Measurements from ENCODE around the gene DCUN1D5.

DCUN1D5 gene

DNA sequence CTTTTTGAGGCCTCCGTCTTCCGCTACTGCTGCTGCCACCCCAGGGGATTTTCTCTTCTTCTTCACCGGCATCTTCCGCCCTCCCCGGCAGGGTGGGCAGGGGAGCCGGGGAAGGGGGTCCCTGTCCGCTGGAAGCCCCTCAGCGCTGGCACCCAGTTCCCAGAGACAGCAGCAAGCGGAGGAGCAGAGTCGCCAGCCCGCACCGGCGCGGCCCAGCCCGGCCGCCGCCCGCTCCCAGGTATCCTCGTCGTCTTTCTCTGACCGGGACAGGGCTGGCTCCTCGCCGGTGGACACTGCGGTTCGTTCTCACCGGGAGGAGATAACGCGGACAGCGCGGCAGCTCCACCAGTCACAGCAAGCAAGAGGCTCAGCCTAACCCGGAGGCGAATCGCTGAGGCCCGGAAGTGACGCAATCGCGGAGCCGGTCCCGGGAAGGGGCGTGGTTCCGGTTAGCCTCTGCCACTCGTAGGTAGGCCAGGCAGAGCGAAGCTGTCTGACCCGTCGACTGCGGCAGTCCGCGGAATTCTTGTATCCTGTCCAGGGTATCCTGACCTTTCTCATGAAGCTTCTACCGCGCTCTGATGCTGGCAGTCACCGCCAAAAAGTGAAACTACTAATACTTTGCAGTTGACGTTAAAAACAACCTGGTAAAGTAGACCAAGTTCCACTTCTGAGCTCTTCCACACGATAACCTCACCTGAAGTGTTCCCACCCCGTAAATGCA, at the start of gene DCUN1D5:
DCUN1D5 (minus strand) TSS at position 360 of the 724 bp plus-strand sequence; CDS start at position 72, 288 bp downstream.
- peak; percentile 99 for FAIRE-seq

DNA sequence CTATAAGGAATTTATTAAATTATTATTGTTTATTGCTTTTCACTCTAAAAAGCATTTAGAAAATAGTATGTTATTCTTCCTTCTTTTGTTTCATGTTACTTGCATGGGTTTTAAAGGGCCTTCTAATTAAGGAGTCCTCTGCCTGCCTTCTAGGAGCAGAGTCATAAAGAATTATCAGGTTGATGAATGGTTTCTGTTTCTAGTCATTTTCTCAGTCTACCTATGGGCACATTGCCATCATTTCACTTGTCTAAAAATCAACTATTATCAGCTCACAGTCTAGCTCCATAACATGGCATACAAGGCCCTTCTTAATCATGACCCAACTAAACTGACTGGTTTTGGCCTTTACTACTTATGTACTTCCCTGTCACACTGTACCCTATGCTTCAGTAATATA, 33.5 kb upstream of the DCUN1D5 start:
- FAIRE-seq, result no peak

More for the DNA sequence above, at the start of gene DCUN1D5:
- peak; percentile 99 for DNase-seq (ENCODE audit: insufficient read length, low spot score)

DNA sequence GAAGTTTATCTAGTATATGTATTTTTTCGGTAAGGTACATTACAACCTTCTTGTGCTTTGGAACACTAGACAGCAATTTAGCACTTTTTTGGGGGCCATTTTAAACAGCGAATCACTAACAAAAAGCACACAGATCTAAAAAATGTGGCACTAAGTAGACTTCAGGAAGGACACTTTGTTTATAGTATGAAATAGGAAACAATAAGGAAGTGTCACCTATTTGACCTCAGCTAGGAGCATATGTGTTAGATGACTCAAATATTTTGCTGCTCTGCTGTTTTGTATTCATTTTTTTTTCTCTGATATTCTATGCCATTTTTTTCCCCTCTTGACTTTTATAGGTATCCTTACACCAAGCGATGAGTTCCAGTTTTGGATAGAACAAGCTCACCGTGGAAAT, 22.9 kb upstream of the DCUN1D5 start:
- DNase-seq (ENCODE audit: insufficient read length, low spot score) (no peak), FAIRE-seq (peak; percentile 44)

More for the DNA sequence above, 33.5 kb upstream of the DCUN1D5 start:
- DNase-seq (ENCODE audit: insufficient read length, low spot score), result no peak

DNA sequence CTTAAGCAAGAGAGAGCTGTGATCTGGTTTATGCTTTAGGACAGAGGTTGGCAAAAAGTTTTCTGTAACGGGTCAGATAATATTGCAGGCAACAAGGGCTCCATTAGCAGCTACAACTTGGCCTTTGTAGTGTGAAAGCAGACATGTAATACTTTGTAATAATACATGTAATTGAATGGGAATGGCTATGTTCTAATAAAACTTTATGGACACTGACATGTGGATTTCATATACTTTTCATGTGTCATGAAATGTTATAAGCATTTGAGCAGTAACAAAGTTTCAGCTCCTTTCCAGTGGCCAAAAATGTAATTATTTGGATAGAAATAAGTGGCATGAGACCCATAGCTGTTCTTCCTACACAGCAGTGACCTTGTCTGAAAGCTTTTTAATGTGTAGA, 20.4 kb upstream of the DCUN1D5 start:
- no peak for DNase-seq (ENCODE audit: insufficient read length, low spot score)
- no peak for FAIRE-seq

DNA sequence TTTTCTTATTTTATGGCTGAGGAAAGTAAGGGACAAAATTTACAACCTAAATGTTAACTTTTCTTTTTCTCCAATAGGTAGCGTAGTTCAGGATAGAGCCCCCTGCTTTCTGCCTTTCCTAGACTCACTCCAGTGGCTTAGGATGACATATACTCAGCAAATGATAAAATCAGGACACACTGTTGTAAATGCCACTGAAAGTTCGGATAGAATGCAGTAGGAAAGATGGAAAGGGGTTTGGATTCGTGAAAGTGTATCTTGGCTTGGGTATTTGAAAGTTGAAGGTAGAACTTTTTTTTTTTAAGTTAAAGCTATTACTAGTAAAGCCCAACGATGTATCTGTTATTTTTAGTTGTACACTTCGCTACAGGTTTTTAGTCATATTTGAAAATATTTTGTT, 19.4 kb upstream of the DCUN1D5 start:
- FAIRE-seq, result no peak
- no peak for DNase-seq (ENCODE audit: insufficient read length, low spot score)

DNA sequence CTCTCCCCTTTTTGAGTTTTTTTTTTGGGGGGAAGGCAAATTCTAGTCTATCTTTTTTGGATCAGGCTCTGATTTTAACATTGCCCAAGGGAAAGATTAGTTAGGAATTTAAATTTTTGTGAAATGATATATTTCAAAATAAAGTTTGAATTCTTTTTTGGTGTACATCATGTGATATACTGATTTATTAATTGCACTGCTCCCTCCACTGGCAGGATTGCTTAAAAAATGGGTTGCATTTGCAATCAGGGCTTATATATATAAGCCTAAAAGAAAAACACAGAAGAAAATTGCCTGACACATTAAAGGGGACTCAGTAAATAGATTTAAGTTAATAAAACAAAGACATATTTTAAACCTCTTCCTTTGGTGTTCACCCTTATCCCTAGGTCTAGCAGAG, 18.4 kb upstream of the DCUN1D5 start:
- FAIRE-seq (no peak), DNase-seq (ENCODE audit: insufficient read length, low spot score) (no peak)

DNA sequence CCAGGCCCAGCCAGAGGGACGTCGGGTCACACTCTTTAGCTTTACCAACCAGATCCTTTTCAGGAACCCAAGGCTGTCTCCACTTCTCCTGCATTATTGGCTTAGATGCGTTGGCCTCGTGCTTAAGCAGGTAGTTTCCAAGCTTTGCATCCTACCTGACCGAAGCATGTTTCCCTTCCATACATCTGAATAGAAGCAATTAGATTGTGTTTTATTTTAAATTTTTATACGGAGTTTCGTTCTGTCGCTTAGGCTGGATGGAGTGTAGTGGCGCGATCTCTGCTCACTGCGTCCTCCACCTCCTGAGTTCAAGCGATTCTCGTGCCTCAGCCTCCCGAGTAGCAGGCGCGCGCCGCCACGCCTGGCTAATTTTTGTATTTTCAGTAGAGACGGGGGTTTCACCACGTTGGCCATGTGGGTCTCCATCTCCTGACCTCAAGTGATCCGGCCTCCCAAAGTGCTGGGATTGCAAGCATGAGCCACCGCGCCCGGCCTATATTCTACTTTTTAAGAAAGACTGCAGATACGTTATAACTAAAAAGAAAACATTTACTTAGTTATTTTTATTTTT, 17.9 kb upstream of the DCUN1D5 start:
- DNase-seq (ENCODE audit: insufficient read length, low spot score) (no peak), FAIRE-seq (peak; percentile 97)

DNA sequence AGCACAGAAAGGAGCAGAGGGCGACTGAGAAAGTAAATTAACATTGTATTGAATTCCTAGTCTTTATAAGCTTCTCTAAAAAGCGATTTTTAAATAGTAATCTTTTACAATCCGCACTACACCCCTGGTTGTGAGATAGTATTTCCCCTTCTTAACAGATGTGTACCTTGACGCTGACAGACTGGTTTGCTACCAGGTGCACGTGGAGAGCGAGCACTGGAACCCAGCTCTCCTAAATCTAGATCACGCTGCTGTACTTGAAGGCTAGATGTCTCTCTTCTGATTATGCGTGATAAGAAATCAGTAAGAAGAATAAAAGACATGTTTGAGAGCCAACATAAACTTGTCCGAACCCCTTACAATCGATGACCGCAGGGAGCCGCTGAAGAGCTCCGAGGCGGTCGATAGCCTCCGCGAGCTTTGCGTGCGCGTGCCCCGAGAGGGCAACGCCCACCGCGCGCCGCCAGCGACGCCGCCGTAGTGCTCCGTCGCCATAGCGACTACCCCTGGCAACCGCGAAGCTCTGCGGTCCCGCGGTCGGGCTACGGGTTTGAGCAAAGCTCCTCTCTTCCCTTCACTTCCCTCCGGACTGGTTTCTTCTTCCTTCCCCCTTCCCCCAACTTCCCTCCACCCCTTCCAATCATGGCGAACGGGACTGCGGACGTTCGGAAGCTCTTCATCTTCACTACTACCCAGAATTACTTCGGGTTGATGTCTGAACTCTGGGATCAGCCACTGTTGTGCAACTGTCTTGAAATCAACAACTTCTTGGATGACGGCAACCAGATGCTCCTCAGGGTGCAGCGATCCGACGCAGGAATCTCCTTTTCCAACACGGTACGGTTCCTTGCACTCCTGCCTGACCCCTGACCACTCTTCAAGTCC, 17.2 kb upstream of the DCUN1D5 start, which contains the start of gene DYNC2H1:
DYNC2H1 (plus strand) TSS at position 494 of the 885 bp plus-strand sequence; CDS start at position 643, 149 bp downstream.
- peak; percentile 94 for DNase-seq (ENCODE audit: insufficient read length, low spot score)
- FAIRE-seq, result peak; percentile 96

DNA sequence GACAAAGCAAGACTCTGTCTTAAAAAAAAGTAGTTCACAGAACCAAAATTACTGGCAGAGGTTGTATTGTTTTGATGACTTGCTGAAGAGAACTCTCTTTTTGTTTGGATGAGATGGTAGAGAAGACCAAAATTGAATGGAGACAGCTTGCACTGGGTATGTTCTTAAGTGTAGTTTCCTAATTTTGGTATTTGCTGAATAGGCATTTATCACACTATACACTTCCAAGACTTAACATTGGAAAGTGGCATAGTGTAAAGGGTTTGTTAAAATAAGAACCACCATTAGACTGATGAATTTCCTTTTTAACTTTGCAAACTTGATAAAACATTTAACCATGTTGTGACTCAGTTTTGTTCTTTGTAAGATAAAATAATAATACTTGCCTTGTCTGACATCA, 5.3 kb upstream of the DCUN1D5 start:
- DNase-seq (ENCODE audit: insufficient read length, low spot score) (no peak), FAIRE-seq (no peak)

DNA sequence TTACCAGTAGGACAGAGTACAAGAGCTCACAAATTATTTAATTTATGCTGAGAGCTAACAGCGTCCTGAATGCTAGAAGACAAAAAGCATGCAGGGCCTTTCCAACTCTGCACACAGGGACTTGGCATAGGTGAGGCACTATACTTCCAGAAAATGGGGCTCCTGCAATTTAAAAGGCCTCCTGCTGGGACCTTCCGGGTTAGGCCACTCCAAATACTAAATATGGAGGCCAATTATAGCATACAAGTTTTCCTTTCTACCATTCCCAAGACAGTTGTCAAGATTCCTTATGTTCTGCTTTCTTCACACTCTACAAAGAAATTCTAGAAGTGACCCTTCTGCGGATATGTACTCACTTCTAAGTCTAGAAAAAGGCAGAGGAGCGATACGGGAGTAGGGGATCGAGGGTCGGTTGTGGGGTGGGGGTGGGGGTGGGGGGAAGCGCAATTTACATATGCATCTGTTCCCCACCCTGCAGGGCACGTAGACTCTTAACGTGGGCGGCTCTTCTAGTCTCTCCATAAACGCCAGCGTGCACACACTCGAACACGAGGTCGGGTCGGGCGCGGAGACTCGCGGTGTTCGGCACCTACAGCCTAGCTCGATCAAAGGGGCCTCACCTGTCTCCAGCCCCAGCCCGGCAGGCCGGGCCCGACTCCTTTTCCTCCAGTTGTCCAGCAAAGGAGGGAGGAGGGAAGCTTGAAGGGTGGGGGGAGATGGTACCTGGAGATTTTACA, 728 bp downstream of the DCUN1D5 start:
- peak; percentile 24 for DNase-seq (ENCODE audit: insufficient read length, low spot score)
- no peak for FAIRE-seq

DNA sequence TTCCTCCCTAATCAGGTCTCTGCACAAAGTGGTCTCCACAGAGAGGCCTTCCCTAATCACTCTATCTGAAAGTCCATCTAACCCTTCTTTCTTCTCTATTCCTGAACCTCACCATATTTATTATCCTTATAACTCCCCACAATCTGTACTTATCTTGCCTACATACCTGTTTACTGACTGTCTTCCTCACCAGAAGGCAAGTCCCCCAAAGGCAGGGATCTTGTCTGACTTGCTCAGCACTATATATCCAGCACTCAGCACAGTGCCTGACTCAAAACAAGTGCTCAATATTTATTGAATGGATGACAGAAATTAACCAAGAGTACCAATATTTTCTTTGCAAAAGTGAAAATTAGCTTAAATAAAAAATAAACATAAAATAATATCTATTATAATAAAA, 5.5 kb downstream of the DCUN1D5 start:
- FAIRE-seq, result no peak
- DNase-seq (ENCODE audit: insufficient read length, low spot score), result no peak

DNA sequence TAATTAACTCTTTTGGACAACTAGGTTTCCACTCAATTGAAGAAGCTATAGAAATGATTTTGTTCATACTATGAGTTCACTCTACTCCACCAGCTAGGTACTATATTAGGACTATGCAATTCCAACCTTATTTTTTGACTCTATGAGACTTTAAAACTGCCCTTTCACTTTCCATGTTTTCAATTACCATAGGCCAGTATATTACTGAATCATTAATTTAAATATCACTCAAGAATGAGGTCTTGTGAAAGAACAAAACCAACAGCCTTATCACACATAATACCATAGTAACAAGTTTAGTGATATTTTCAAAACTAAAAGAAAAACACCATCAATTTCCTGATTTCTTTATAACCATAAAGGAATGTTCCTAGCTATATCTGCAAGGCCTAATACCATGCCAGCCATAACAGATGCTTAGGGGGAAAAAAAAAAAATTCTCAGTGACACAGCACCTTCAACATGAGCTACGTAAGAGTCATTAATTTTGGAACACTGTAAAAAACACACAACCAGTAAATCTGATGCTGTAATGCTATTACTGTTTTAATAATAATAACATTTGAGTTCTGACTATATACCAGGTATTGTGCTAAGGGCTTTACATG, 6.1 kb downstream of the DCUN1D5 start:
- FAIRE-seq (no peak), DNase-seq (ENCODE audit: insufficient read length, low spot score) (no peak)

DNA sequence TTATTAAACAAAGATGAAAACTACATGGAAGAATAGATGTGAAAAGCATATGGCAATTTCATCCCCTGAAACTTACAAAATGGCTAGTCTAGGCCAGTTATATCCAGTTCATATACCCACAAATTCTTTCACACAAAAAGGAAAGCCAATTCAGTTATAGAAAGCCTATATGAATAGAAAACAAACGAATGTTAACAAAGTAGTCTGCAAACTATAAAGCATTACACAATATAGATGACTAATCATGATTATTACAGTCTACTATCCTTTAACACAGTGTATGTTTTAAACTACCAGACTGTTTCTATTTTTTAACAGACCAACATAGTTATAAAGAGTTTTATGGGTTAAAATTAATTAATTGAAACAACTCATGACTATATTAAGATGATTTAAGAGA, 12.1 kb downstream of the DCUN1D5 start:
- DNase-seq (ENCODE audit: insufficient read length, low spot score), result no peak

DNA sequence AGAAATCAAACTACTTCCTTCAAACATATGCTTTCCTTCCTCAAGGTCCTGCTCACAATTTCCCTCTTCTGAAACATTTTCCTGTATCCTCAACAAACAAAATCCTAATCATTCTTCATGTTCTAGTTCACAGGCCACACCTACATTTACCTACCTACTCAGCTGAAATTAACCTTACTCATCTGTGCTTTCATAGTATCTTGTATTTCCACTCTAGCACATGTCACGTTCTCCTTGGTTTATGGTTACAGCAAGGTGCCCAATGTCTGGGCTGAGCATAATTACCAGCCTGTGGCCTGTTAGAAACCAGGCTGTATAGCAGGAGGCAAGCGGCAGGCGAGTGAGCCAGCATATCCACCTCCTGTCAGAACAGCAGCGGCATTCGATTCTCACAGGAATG, 13.2 kb downstream of the DCUN1D5 start:
- DNase-seq (ENCODE audit: insufficient read length, low spot score) (no peak), FAIRE-seq (peak; percentile 74)

More for the DNA sequence above, 12.1 kb downstream of the DCUN1D5 start:
- no peak for FAIRE-seq

DNA sequence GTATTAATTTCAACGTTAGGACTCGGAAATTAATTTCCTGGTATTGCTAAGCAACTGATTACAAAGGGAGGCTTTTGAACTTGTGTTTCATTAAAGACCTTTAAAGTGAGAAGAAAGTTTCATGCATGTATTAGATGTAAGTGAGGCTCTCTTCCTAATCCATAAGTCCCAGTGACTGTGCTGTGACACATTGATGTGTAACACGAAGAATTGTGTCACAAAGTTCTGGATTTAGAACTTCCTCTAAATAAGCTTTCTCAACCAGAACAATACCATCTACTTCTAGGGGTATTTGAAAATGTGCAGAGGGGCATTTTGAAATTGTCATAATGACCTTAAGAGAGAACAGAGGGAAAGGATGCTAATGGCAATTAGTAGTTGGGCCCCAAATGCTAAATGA, 14.4 kb downstream of the DCUN1D5 start:
- DNase-seq (ENCODE audit: insufficient read length, low spot score) (no peak), FAIRE-seq (peak; percentile 20)

DNA sequence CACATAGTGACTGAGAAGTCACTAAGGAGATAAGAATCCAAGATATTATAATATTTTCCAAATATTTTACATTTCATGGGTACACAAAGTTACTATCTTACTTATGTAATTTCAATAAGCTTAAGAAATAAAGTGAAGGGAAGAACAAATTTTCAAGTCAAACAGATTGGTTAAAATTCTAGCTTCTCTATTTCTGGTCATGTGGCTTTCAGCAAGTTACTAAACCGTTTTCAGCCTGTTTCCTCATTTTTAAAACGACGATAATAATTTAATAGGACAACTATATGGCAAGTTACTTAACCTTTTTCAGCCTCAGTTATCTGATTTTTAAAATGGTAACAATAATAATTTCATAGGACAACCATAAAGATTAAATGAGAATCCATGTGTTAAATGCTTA, 15.6 kb downstream of the DCUN1D5 start:
- no peak for FAIRE-seq
- no peak for DNase-seq (ENCODE audit: insufficient read length, low spot score)

DNA sequence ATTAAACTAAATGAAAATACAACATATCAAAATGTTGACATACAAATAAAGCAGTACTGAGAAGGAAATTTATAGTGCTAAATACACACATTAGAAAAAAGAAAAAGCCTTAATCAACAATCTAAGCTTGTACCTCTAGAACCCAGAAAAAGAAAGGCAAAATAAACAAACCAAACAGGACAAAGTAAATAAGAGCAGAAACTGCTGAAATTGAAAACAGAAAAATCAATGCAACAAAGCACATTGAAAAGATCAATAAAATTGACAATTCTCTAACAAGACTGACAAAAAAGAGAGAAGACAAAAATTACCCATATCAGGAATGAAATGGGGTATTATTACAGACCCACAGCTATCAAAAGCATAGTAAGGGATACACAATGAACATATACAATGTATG, 21.0 kb downstream of the DCUN1D5 start:
- FAIRE-seq, result no peak
- no peak for DNase-seq (ENCODE audit: insufficient read length, low spot score)

DNA sequence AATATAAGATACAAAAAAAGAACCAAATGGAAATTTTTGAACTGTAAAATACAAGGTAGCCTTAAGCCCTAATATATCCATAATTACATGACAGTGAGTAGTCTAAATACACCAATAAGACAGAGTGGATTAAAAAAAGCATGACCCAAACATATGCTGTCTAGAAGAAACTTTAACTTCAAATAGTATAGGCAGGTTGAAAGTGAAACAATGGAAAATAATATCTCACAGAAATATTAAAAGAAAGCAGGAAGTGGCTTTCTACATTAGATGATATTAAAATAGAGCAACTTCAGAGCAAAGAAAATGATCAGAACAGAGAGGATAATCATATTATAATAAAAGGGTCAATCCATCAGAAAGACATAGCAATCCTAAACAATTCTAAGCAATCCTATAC, 21.8 kb downstream of the DCUN1D5 start:
- FAIRE-seq, result no peak
- no peak for DNase-seq (ENCODE audit: insufficient read length, low spot score)

DNA sequence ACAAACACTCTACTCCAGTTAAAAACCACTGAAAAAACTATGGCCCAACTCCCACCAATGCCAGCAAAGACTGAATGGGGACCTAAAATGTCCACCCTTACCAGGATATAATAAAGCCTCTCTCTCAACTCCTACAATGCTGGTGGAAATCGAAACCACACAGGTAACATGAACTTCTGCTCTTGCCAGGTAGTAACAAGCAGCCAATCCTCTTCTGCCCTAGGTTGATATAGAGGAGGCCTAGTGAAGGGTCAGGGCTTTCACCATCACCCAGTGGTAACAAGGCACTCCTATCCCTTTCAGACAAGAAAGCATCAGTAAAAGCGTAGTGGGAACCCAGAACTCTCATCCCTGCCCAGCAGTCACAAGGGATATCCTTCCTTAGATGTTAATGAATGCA, 22.6 kb downstream of the DCUN1D5 start:
- DNase-seq (ENCODE audit: insufficient read length, low spot score) (no peak), FAIRE-seq (no peak)

DNA sequence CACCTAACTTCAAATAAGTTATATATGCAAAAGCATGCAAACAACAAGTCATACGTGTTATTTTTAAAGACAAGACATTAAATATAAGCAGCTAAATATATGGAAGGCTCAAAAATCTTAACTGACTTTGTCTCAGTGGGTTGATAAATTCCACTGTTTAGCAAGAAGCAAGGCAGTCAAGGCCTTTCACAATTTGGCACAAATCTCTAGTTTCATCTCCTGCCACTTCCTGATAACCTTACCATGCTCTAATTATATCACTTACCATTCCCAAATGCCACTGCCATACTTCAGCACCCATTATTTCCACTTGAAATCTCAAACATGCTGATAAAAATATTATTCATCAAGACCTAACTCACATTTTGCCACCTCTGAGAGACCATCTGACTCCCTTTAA, 24.8 kb downstream of the DCUN1D5 start:
- FAIRE-seq, result peak; percentile 46

More for the DNA sequence above, 24.8 kb downstream of the DCUN1D5 start:
- DNase-seq (ENCODE audit: insufficient read length, low spot score), result no peak
